Chondrocyte (in vitro differentiated cells): ENCODE measurements around the gene IGSF3. TPM values are rescaled to one million over a fixed set of nuclear protein-coding genes. Genes with fewer than 3 reads are reported as not detected.

ENCODE experiments used
- DNase-seq: peaks from one replicate; pipeline ENCODE4 v3.0.0; 2021; ENCODE audit warnings: mixed read lengths, low spot score
- H3K27ac Mint-ChIP-seq: one replicate; pipeline ENCODE4 v1.8.0; 2021; ENCODE audit warnings: mild to moderate bottlenecking, moderate library complexity, mixed read lengths; ENCODE audit not compliant: unreplicated experiment
- H3K27me3 Mint-ChIP-seq: 2 replicates; pipeline ENCODE4 v1.8.0; 2021; ENCODE audit warnings: low read depth, mixed read lengths
- H3K36me3 Mint-ChIP-seq: 2 replicates; pipeline ENCODE4 v1.8.0; 2021; ENCODE audit warnings: low read depth, mixed read lengths
- H3K4me1 Mint-ChIP-seq: 2 replicates; pipeline ENCODE4 v1.8.0; 2021; ENCODE audit warnings: low read depth, mild to moderate bottlenecking, mixed read lengths
- H3K4me3 Mint-ChIP-seq: one replicate; pipeline ENCODE4 v1.8.0; 2021; ENCODE audit warnings: mild to moderate bottlenecking, moderate library complexity, mixed read lengths; ENCODE audit not compliant: unreplicated experiment
- H3K9me3 Mint-ChIP-seq: 2 replicates; pipeline ENCODE4 v1.8.0; 2021; ENCODE audit warnings: low read depth, mixed read lengths
- CTCF ChIP-seq: fragments of 200-600 bp; sonication (generic); IDR thresholded peaks from 2 replicates; pipeline ENCODE4 v1.5.0; 2021; ENCODE audit warnings: antibody characterized with exemption, mild to moderate bottlenecking, moderate library complexity
- total RNA-seq: library from RNA; stranded (reverse); gene quantifications from 3 replicates; pipeline ENCODE4 v1.2.1, GENCODE V29; 2021

Gene IGSF3
- total RNA-seq, 1 donor from 2014 or later = 20.5 TPM

GRCh38 chr1:116573431-116574095 is 94.0 kb downstream of the IGSF3 start:
- H3K4me1 Mint-ChIP-seq = peaks cover 34% of the 10 kb centered on the region
- no peak for TF ChIP-seq CTCF
- H3K27ac Mint-ChIP-seq = no peak overlapping the region
- H3K4me3 Mint-ChIP-seq = no peak overlapping the region
- DNase-seq = no peak
- no peaks in the 10 kb centered on the region for H3K36me3 Mint-ChIP-seq
- H3K9me3 Mint-ChIP-seq = no peaks in the 10 kb centered on the region
- H3K27me3 Mint-ChIP-seq = no peaks in the 10 kb centered on the region

GRCh38 chr1:116572771-116573430 is 94.6 kb downstream of the IGSF3 start:
- TF ChIP-seq CTCF = no peak
- Mint-ChIP-seq H3K36me3 (no peaks in the 10 kb centered on the region), H3K27ac (no peak overlapping the region), H3K4me1 (peaks cover 37% of the 10 kb centered on the region), H3K27me3 (no peaks in the 10 kb centered on the region), H3K9me3 (no peaks in the 10 kb centered on the region), H3K4me3 (no peak overlapping the region)
- DNase-seq = no peak

GRCh38 chr1:116572099-116572498 is 95.4 kb downstream of the IGSF3 start:
- H3K36me3 Mint-ChIP-seq = no peaks in the 10 kb centered on the region
- H3K4me1 Mint-ChIP-seq = peaks cover 37% of the 10 kb centered on the region
- H3K27me3 Mint-ChIP-seq = no peaks in the 10 kb centered on the region
- no peak for DNase-seq
- TF ChIP-seq CTCF = no peak
- no peaks in the 10 kb centered on the region for H3K9me3 Mint-ChIP-seq
- peak overlapping the region; percentile 86 for H3K4me3 Mint-ChIP-seq
- H3K27ac Mint-ChIP-seq = no peak overlapping the region

GRCh38 chr1:116571215-116571919 is 96.2 kb downstream of the IGSF3 start:
- DNase-seq = no peak
- Mint-ChIP-seq H3K4me1 (peaks cover 39% of the 10 kb centered on the region), H3K4me3 (peak overlapping the region; percentile 86), H3K9me3 (no peaks in the 10 kb centered on the region), H3K27me3 (no peaks in the 10 kb centered on the region), H3K36me3 (no peaks in the 10 kb centered on the region), H3K27ac (peak overlapping the region; percentile 90)
- TF ChIP-seq CTCF = no peak
